Embryonic facial prominence (tissue), 1 donor: Measurements from ENCODE around the gene TSC2.

Experiments used
- DNase-seq: peaks from one replicate; pipeline ENCODE4 v3.0.0-alpha.2; 2016; ENCODE audit errors: extremely low spot score

Gene TSC2

GRCh38 chr16:2070576-2071453 is 23.0 kb downstream of the TSC2 start:
- DNase-seq, result no peak

- no peak for DNase-seq
These were observed 23.8 kb downstream of the TSC2 start for GRCh38 chr16:2071454-2072202.

- no peak for DNase-seq
These were observed 25.1 kb downstream of the TSC2 start for GRCh38 chr16:2072926-2073325.

GRCh38 chr16:2074071-2074470 is 26.3 kb downstream of the TSC2 start:
- DNase-seq, result no peak

DNA sequence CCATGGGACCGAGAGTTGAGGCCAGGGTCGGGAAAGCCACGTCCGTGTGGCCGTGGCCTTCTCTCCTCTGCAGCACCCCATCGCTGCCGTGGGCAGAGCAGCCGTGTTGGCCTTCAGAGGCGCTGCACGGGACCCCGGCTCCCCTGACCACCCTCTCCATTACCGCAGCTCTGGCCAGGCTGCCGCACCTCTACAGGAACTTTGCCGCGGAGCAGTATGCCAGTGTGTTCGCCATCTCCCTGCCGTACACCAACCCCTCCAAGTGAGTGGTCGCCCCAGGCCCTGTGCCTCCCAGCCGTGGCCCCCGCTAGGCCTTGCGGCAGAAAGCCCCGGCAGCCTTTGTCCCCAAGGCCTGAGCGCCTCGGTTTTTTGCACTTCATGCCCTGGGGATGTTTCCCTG is 27.8 kb downstream of the TSC2 start:
- no peak for DNase-seq

GRCh38 chr16:2076072-2076865 is 28.5 kb downstream of the TSC2 start:
- DNase-seq, result no peak

- DNase-seq, result no peak
These were observed 29.2 kb downstream of the TSC2 start for GRCh38 chr16:2077016-2077415.

DNA sequence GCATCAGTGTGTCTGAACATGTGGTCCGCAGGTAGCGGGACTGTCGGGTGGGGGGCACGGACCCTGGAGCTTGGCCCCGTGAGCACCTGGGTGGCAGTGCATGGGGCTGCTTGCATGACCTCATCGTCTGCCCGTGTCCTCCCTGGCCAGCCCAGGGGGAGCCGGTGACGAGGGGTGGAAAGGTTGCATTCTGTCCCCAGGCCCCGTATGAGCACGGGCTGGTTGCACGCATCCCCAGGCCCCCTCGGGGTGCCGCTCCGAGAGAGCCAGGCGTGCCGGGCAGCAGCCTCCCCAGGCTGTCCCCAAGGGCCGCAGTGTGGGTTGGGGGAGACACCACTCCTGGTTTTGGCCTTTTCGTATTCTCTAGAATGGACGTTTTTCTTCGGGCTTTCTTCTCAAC is 29.9 kb downstream of the TSC2 start:
- DNase-seq, result no peak

DNA sequence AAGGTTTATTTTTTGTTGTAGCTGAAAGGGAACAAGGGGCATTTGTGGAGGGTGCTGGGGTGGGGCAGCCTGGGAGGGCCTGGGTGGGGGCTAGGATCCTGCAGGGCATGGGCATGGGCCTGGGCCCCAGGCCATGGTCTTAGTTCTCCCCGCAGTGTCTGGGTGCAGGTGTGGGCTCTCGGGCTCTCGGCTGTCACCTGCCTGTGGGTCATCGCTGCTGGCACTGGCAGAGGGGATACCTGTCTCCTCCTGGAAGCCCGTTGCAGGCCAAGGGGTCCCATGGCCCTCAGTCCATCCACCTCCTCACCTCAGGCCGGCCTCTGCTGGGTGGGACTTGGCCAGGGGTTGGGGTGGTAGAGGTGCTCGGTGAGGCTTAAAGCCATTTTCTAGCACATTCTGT is 30.3 kb downstream of the TSC2 start:
- no peak for DNase-seq

DNA sequence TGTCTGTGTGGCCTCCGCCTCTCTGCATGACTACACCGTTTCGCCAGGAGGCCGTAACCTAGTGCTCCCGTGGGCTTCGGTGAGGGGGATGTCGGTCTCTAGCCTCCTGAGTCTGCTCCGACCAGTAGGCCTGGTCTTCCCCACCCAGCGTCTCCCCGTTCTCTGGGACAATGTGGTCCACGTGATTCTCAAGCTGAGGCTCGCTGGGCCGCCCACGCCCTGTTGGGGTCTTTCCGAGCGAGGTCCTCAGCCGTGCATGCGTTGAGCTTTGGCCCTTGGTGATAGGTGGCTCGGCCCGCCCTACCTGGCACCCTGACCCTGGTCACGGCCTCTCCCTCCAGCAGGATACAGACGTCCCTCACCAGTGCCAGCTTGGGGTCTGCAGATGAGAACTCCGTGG is 30.9 kb downstream of the TSC2 start:
- no peak for DNase-seq

- no peak for DNase-seq
These were observed 31.6 kb downstream of the TSC2 start for GRCh38 chr16:2079311-2079800.

GRCh38 chr16:2079991-2080390 is 32.2 kb downstream of the TSC2 start:
- DNase-seq, result no peak

GRCh38 chr16:2081201-2082084 is 33.7 kb downstream of the TSC2 start:
- DNase-seq, result no peak

DNA sequence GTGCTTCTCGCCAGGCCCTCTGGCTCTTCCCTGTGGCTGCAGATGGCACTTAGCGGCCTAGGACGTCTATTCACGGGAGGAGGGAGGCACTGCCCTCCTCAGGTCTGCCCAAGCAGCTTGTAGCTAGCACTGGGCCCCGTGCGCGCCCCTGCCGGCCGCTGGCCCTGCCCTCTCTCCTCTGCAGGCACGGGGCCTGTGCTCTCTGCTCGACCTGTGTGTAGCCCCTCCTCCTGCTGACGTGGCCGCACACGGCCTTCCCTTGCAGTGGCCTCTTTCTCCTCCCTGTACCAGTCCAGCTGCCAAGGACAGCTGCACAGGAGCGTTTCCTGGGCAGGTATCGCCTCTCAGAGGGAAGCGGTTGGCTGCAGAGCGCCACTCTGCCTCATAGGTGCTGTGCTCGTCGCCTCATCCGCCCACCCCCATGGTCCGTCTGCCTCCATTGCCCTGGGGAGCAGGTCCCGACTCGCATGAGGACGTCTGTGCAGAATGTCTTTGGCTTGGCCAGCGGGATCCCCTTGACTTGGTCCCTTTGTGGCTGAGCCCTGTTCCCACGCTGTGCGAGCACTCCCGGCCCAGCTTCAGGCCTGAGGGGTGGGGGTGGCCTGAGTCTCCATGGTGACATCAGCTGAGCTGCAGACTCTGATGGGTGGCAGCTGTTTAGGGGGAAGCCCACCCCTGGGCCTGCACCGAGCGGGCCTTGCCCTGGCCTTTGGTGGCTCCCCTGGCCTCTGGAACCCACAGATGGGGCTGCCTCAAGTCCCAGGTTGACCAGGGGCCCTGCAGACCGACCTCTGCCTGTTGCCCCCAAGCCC is 34.6 kb downstream of the TSC2 start:
- DNase-seq, result no peak

DNA sequence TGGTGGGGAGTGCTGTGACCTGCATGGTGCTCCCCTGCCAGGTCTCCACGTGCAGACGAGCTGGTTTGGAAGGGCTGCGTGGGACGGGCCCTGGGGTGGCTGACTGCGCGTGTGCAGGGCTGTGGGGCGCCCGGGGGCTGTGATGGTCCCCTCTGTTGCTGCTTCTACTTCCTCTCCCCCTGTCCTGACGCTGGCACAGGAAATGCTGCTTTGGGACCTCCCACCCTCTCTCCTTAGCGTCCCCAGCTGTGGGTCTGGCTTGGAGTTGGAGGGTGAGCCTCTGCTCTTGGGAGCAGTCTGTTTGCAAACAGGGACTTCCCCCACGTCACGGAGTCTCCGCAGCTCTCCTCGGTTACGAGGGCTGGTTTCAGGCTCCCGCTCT is 35.2 kb downstream of the TSC2 start:
- DNase-seq, result no peak

DNA sequence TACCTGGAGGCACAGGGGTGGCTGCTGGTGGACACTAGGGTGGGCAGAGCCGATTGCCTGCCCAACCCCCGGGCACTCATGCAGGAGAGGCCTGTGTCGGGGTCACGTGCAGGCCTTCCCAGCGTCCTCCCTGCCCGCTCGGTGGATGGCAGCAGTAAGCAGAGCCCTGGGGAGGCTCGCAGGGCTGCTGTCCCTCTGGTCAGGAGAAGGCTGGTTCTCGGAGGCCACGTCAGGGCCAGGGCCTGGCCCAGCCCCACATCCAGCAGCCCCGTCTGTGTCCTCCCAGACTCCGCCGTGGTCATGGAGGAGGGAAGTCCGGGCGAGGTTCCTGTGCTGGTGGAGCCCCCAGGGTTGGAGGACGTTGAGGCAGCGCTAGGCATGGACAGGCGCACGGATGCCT is 35.6 kb downstream of the TSC2 start:
- no peak for DNase-seq

GRCh38 chr16:2083876-2084780 is 36.3 kb downstream of the TSC2 start:
- DNase-seq, result no peak

- no peak for DNase-seq
These were observed 37.3 kb downstream of the TSC2 start for GRCh38 chr16:2084895-2085625.

- DNase-seq, result no peak
These were observed 37.9 kb downstream of the TSC2 start for GRCh38 chr16:2085669-2086068.
